SIG-M5 (cell line): ENCODE results near the gene RASSF5.

ENCODE experiments used
- DNase-seq: peaks from one replicate; lab custom pipeline; 2025; lab: John Stamatoyannopoulos, UW

Gene RASSF5

GRCh38 chr1:206497774-206498173 lies 9.6 kb upstream of the RASSF5 start:
- no peak for DNase-seq

- DNase-seq, result no peak
These were observed 8.6 kb upstream of the RASSF5 start for GRCh38 chr1:206498685-206499084.

GRCh38 chr1:206500046-206500445 lies 7.3 kb upstream of the RASSF5 start:
- no peak for DNase-seq

- no peak for DNase-seq
These were observed 5.5 kb upstream of the RASSF5 start for GRCh38 chr1:206501881-206502280.

GRCh38 chr1:206502403-206502802 lies 4.9 kb upstream of the RASSF5 start:
- no peak for DNase-seq

GRCh38 chr1:206502812-206503211 lies 4.5 kb upstream of the RASSF5 start:
- no peak for DNase-seq

GRCh38 chr1:206503591-206504362 lies 3.6 kb upstream of the RASSF5 start:
- DNase-seq, result peak; percentile 99

- DNase-seq, result no peak
These were observed 3.0 kb upstream of the RASSF5 start for GRCh38 chr1:206504363-206504713.

- DNase-seq, result no peak
These were observed 1.5 kb upstream of the RASSF5 start for GRCh38 chr1:206505702-206506355.

GRCh38 chr1:206506405-206507283 lies 687 bp upstream of the RASSF5 start:
- DNase-seq, result no peak

- DNase-seq, result no peak
These were observed 979 bp downstream of the RASSF5 start for GRCh38 chr1:206508130-206508889.

GRCh38 chr1:206508956-206509355 lies 1.6 kb downstream of the RASSF5 start:
- no peak for DNase-seq

- no peak for DNase-seq
These were observed 2.4 kb downstream of the RASSF5 start for GRCh38 chr1:206509612-206510257.

GRCh38 chr1:206510371-206510770 lies 3.0 kb downstream of the RASSF5 start:
- no peak for DNase-seq

GRCh38 chr1:206511362-206512057 lies 4.2 kb downstream of the RASSF5 start:
- DNase-seq, result no peak

- DNase-seq, result no peak
These were observed 4.9 kb downstream of the RASSF5 start for GRCh38 chr1:206512058-206512850.

- DNase-seq, result no peak
These were observed 5.5 kb downstream of the RASSF5 start for GRCh38 chr1:206512851-206513180.

- no peak for DNase-seq
These were observed 6.2 kb downstream of the RASSF5 start for GRCh38 chr1:206513312-206514111.

- DNase-seq, result no peak
These were observed 7.6 kb downstream of the RASSF5 start for GRCh38 chr1:206514813-206515387.
